ENCODE data around the gene LY86. TPM values are rescaled to one million over a fixed set of nuclear protein-coding genes. Genes with fewer than 3 reads are reported as not detected.

The LY86 gene
- total RNA-seq, 3 donors from 2014 or later (not counting 1 experiment from before 2014, with no cell fraction given): 2.0 to 5.1 (median 2.2) TPM

DNA sequence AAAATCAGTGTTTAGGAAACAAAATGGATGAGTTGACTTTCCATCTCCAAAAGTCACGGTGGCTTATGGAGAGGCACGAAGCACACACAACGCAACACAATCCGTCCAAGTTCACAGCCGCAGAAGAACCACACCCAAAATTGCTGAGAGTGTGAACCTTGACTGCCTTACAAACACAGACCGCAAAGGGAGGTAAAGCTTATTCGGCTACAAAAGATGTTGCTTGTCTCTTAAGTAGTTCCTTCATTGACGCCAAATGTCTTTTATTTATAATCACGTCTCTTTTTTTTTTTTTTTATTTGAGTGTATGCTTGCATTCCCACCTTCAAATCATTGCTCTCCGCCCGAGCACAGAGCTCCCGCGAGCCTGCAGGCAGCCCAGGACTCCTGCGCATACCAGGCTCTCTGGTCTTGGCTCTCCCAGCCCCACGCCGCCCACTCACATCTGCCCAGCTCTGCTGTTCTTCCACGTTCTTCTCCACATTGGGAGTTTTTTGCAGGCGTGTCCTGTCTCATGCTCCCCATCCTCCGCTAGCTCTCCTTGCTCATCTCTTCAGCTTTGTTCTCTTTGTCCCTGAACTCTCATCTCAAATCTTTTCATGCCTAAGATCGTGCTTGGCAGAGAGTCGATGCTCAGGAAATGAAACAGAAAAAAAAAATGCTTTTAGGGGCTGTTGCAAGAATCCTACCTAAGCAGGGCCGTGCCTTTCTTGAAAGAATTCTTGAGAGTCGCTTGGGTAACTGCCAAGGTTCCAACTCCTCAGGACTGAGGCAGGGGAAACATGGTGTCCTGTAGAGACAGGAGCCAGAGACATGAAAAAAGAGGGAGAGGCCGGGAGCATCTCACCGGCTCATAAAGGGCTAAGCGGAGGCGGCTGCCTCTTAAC is 25.8 kb downstream of the LY86 start:
- Histone ChIP-seq H3K4me1 (ENCODE audit: control insufficient read depth, insufficient read depth, low read length) (peaks cover 60% of the 10 kb centered on the region), H3K36me3 (ENCODE audit: control insufficient read depth, insufficient read depth, low read length) (no peaks in the 10 kb centered on the region), H3K9me3 (ENCODE audit: control insufficient read depth, insufficient read depth, low read length) (no peaks in the 10 kb centered on the region), H3K27ac (ENCODE audit: low read length) (no peak overlapping the region), H3K27me3 (ENCODE audit: control insufficient read depth, insufficient read depth, low read length) (no peaks in the 10 kb centered on the region), H3K4me3 (ENCODE audit: low read length) (no peak overlapping the region)
- 81% methylated on average over 27 of the region's 27 CpGs for WGBS (ENCODE audit: insufficient coverage)
- intact Hi-C loops (cut with micrococcal nuclease): no loop called here
- no peaks in the 10 kb centered on the region for H3K36me3 Mint-ChIP-seq
- no peaks in the 10 kb centered on the region for H3K9me3 Mint-ChIP-seq
- no peaks in the 10 kb centered on the region for H3K27me3 Mint-ChIP-seq (ENCODE audit: low read depth in 2 of 2)
- peak overlapping the region; percentile 28 for H3K4me3 Mint-ChIP-seq
- H3K27ac Mint-ChIP-seq: peak overlapping the region; percentile 73 to 80
- no peak for TF ChIP-seq CTCF (IDR thresholded peaks at IDR 0.05)
- H3K4me1 Mint-ChIP-seq: peaks cover 47 to 49% of the 10 kb centered on the region in 2 donors
- ATAC-seq (peak; percentile 6 to 40 (median 18)), DNase-seq (peak in 1 of 2 donors; percentile 82)

DNA sequence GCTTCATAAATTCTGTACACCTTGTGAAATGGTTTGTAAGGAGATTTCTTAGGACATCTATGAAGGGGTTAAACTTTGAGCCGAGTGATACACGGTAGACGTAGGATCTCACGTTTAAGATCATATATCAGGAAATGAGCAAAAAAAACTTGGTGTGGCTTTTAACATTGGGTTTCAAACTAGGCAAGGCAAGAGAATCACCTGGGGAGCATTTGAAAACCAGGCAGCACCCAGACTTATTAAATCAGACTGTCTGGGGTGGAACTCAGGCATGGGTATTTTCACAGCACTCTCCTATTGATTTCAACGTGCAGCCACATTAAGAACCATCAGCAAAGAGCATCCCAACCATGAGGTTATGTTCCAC is 26.4 kb downstream of the LY86 start:
- Histone ChIP-seq H3K36me3 (ENCODE audit: control insufficient read depth, insufficient read depth, low read length) (no peaks in the 10 kb centered on the region), H3K4me3 (ENCODE audit: low read length) (no peak overlapping the region), H3K4me1 (ENCODE audit: control insufficient read depth, insufficient read depth, low read length) (peaks cover 54% of the 10 kb centered on the region), H3K27me3 (ENCODE audit: control insufficient read depth, insufficient read depth, low read length) (no peaks in the 10 kb centered on the region), H3K9me3 (ENCODE audit: control insufficient read depth, insufficient read depth, low read length) (no peaks in the 10 kb centered on the region), H3K27ac (ENCODE audit: low read length) (no peak overlapping the region)
- no peak for TF ChIP-seq CTCF (IDR thresholded peaks at IDR 0.05)
- DNase-seq: peak in 1 of 2 donors; percentile 67
- no peaks in the 10 kb centered on the region for H3K27me3 Mint-ChIP-seq (ENCODE audit: low read depth in 2 of 2)
- H3K4me3 Mint-ChIP-seq: peak overlapping the region; percentile 10
- H3K36me3 Mint-ChIP-seq: no peaks in the 10 kb centered on the region
- peaks cover 41 to 48% of the 10 kb centered on the region in 2 donors for H3K4me1 Mint-ChIP-seq
- peak overlapping the region; percentile 73 to 80 for H3K27ac Mint-ChIP-seq
- H3K9me3 Mint-ChIP-seq: no peaks in the 10 kb centered on the region
- ATAC-seq: no peak
- intact Hi-C loops (cut with micrococcal nuclease): no loop called here
- 38% methylated on average over 5 of the region's 5 CpGs for WGBS (ENCODE audit: insufficient coverage)

DNA sequence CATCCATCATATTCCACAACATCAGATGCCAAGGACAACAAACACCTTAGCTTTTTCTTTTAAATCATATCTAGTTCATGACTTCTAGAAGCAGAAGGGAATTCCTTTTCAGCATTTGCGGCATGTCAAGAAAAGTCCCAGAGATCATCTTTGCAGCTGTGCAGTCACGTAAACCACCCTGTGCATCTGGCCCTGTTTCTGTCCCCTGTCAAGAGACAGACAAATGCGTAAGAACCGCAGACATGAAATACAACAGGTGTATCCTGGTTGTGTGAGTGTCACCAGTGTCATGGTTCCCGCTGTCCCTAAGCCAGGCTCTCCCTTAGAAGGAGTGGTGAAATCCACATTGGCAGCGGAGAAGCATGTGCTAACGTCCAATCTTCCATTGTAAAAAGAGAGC is 28.1 kb downstream of the LY86 start:
- H3K27me3 ChIP-seq (ENCODE audit: control insufficient read depth, insufficient read depth, low read length): no peaks in the 10 kb centered on the region
- H3K27ac Mint-ChIP-seq: no peak overlapping the region
- 75% methylated on average over 7 of the region's 7 CpGs for WGBS (ENCODE audit: insufficient coverage)
- no peak for TF ChIP-seq CTCF (IDR thresholded peaks at IDR 0.05)
- no peaks in the 10 kb centered on the region for H3K36me3 ChIP-seq (ENCODE audit: control insufficient read depth, insufficient read depth, low read length)
- no peak overlapping the region for H3K27ac ChIP-seq (ENCODE audit: low read length)
- no peaks in the 10 kb centered on the region for H3K27me3 Mint-ChIP-seq (ENCODE audit: low read depth in 2 of 2)
- H3K4me1 ChIP-seq (ENCODE audit: control insufficient read depth, insufficient read depth, low read length): peaks cover 37% of the 10 kb centered on the region
- no peak overlapping the region for H3K4me3 Mint-ChIP-seq
- intact Hi-C loops (cut with micrococcal nuclease): no loop called here
- no peaks in the 10 kb centered on the region for H3K36me3 Mint-ChIP-seq
- no peaks in the 10 kb centered on the region for H3K9me3 ChIP-seq (ENCODE audit: control insufficient read depth, insufficient read depth, low read length)
- DNase-seq (peak in 1 of 2 donors; percentile 43), ATAC-seq (no peak)
- no peaks in the 10 kb centered on the region for H3K9me3 Mint-ChIP-seq
- no peak overlapping the region for H3K4me3 ChIP-seq (ENCODE audit: low read length)
- peaks cover 24 to 33% of the 10 kb centered on the region in 2 donors for H3K4me1 Mint-ChIP-seq

Measured in natural killer cell (primary cell).